Measurements from ENCODE around the gene SGPL1.

The SGPL1 gene

GRCh38 chr10:70810967-70811366 lies 4.8 kb upstream of the SGPL1 start:
- DNase-seq (ENCODE audit: low read depth in 2 of 2): no peak

- no peak for DNase-seq (ENCODE audit: low read depth in 2 of 2)
These were observed 3.9 kb upstream of the SGPL1 start for GRCh38 chr10:70811881-70812280.

- no peak for DNase-seq (ENCODE audit: low read depth in 2 of 2)
These were observed 2.9 kb upstream of the SGPL1 start for GRCh38 chr10:70812814-70813213.

GRCh38 chr10:70814126-70814525 lies 1.6 kb upstream of the SGPL1 start:
- no peak for DNase-seq (ENCODE audit: low read depth in 2 of 2)

GRCh38 chr10:70816220-70816894 lies 609 bp downstream of the SGPL1 start:
- DNase-seq (ENCODE audit: low read depth in 2 of 2): no peak

- no peak for DNase-seq (ENCODE audit: low read depth in 2 of 2)
These were observed 5.4 kb downstream of the SGPL1 start for GRCh38 chr10:70820976-70821750.

GRCh38 chr10:70822076-70822820 lies 6.5 kb downstream of the SGPL1 start:
- DNase-seq (ENCODE audit: low read depth in 2 of 2): no peak

- DNase-seq (ENCODE audit: low read depth in 2 of 2): no peak
These were observed 11.5 kb downstream of the SGPL1 start for GRCh38 chr10:70827086-70827757.

GRCh38 chr10:70828923-70829322 lies 13.2 kb downstream of the SGPL1 start:
- no peak for DNase-seq (ENCODE audit: low read depth in 2 of 2)

GRCh38 chr10:70829543-70829942 lies 13.8 kb downstream of the SGPL1 start:
- DNase-seq (ENCODE audit: low read depth in 2 of 2): no peak

GRCh38 chr10:70830164-70830563 lies 14.4 kb downstream of the SGPL1 start:
- no peak for DNase-seq (ENCODE audit: low read depth in 2 of 2)

- no peak for DNase-seq (ENCODE audit: low read depth in 2 of 2)
These were observed 16.5 kb downstream of the SGPL1 start for GRCh38 chr10:70832221-70832620.

GRCh38 chr10:70832852-70833528 lies 17.2 kb downstream of the SGPL1 start:
- DNase-seq (ENCODE audit: low read depth in 2 of 2): no peak

GRCh38 chr10:70833601-70834000 lies 17.9 kb downstream of the SGPL1 start:
- DNase-seq (ENCODE audit: low read depth in 2 of 2): no peak

- no peak for DNase-seq (ENCODE audit: low read depth in 2 of 2)
These were observed 18.3 kb downstream of the SGPL1 start for GRCh38 chr10:70834021-70834420.

GRCh38 chr10:70834441-70835151 lies 18.8 kb downstream of the SGPL1 start:
- DNase-seq (ENCODE audit: low read depth in 2 of 2): no peak

GRCh38 chr10:70836319-70836718 lies 20.6 kb downstream of the SGPL1 start:
- DNase-seq (ENCODE audit: low read depth in 2 of 2): no peak

- DNase-seq (ENCODE audit: low read depth in 2 of 2): no peak
These were observed 21.9 kb downstream of the SGPL1 start for GRCh38 chr10:70837660-70838059.

GRCh38 chr10:70838270-70838805 lies 22.6 kb downstream of the SGPL1 start:
- no peak for DNase-seq (ENCODE audit: low read depth in 2 of 2)

- no peak for DNase-seq (ENCODE audit: low read depth in 2 of 2)
These were observed 25.1 kb downstream of the SGPL1 start for GRCh38 chr10:70840836-70841235.

GRCh38 chr10:70843333-70843732 lies 27.6 kb downstream of the SGPL1 start:
- no peak for DNase-seq (ENCODE audit: low read depth in 2 of 2)

Data from stimulated activated CD8-positive, alpha-beta memory T cell treated with anti-CD3 and anti-CD28 coated beads, Interleukin-7, amount 100 ng/mL, for 1 hour (primary cell).